Vagina (tissue), 2 donors: ENCODE data around the gene CNTN5. TPM values are rescaled to one million over a fixed set of nuclear protein-coding genes. Genes with fewer than 3 reads are reported as not detected.

ENCODE experiments used
- DNase-seq, 2 donors: peaks; one replicate each; pipeline ENCODE4 v3.0.0-alpha.2; 2017; ENCODE audit errors: extremely low spot score in 2 of 2
- H3K27ac ChIP-seq: fragments of 200-600 bp; sonication (generic); one replicate; pipeline ENCODE4 v1.5.1; 2019
- H3K27me3 ChIP-seq: fragments of 200-600 bp; sonication (generic); one replicate; pipeline ENCODE4 v1.5.1; 2019
- H3K36me3 ChIP-seq, 2 donors: fragments of 200-600 bp; sonication (generic); one replicate each; pipeline ENCODE4 v1.5.1; 2017 to 2019
- H3K4me1 ChIP-seq: fragments of 200-600 bp; sonication (generic); one replicate; pipeline ENCODE4 v1.5.1; 2019
- H3K4me3 ChIP-seq, 2 donors: fragments of 200-600 bp; sonication (generic); 1 replicate in 1 of 2; 2 replicates in 1 of 2; pipeline ENCODE4 v1.5.1; 2016 to 2019
- H3K9me3 ChIP-seq: fragments of 200-600 bp; sonication (generic); one replicate; pipeline ENCODE4 v1.5.1; 2019
- CTCF ChIP-seq, 3 experiments: fragments of 450-650 bp in 2 of 3; fragments of 200-600 bp in 1 of 3; sonication (generic) in 1 of 3; IDR thresholded peaks; one replicate each; pipeline ENCODE4 v1.5.1; 2017 to 2019; ENCODE audit warnings: antibody characterized with exemption in 3 of 3, mild to moderate bottlenecking in 2 of 3, moderate library complexity in 2 of 3
- POLR2A ChIP-seq, 2 donors: fragments of 450-650 bp; IDR thresholded peaks; one replicate each; pipeline ENCODE4 v1.6.1; 2017; ENCODE audit warnings: antibody characterized with exemption in 2 of 2, mild to moderate bottlenecking in 2 of 2, moderate library complexity in 2 of 2
- POLR2AphosphoS5 ChIP-seq, 2 donors: sonication (generic); formaldehyde crosslinking; IDR thresholded peaks; one replicate each; pipeline ENCODE4 v1.9.0; 2017; ENCODE audit warnings: antibody characterized with exemption in 2 of 2, mild to moderate bottlenecking in 2 of 2, low read depth in 1 of 2; ENCODE audit not compliant: insufficient read depth in 1 of 2
- intact Hi-C: fragments of 100-400 bp; cut with DNase I; formaldehyde crosslinking; loops from one replicate; pipeline ENCODE4 v1.15.1; 2023
- total RNA-seq: library from RNA; depleted of rRNA; stranded (reverse); fragments of >200 nt; gene quantifications from one replicate; pipeline ENCODE4 v1.2.3, GENCODE V29; 2016

CNTN5 gene
- total RNA-seq, 1 donor from 2014 or later, result 0.25 TPM

GRCh38 chr11:99327066-99327465, 306.3 kb downstream of the CNTN5 start:
- Histone ChIP-seq H3K36me3 (no peaks in the 10 kb centered on the region), H3K27ac (no peak overlapping the region), H3K4me1 (no peaks in the 10 kb centered on the region), H3K27me3 (no peaks in the 10 kb centered on the region), H3K9me3 (no peaks in the 10 kb centered on the region), H3K4me3 (no peak overlapping the region)
- TF ChIP-seq POLR2A (IDR thresholded peaks at IDR 0.05) (no peak), POLR2AphosphoS5 (IDR thresholded peaks at IDR 0.05; ENCODE audit: insufficient read depth in 1 of 2, low read depth in 1 of 2) (no peak), CTCF (IDR thresholded peaks at IDR 0.05) (no peak)
- intact Hi-C loops, result no loop called here
- DNase-seq, result no peak

GRCh38 chr11:99327527-99327926, 306.8 kb downstream of the CNTN5 start:
- Histone ChIP-seq H3K4me1 (no peaks in the 10 kb centered on the region), H3K36me3 (no peaks in the 10 kb centered on the region), H3K27me3 (no peaks in the 10 kb centered on the region), H3K4me3 (no peak overlapping the region), H3K9me3 (no peaks in the 10 kb centered on the region), H3K27ac (no peak overlapping the region)
- no peak for DNase-seq
- no peak for TF ChIP-seq POLR2A (IDR thresholded peaks at IDR 0.05)
- no peak for TF ChIP-seq POLR2AphosphoS5 (IDR thresholded peaks at IDR 0.05; ENCODE audit: insufficient read depth in 1 of 2, low read depth in 1 of 2)
- TF ChIP-seq CTCF (IDR thresholded peaks at IDR 0.05), result no peak
- intact Hi-C loops, result no loop called here

- intact Hi-C loops, result no loop called here
- Histone ChIP-seq H3K9me3 (no peaks in the 10 kb centered on the region), H3K27ac (no peak overlapping the region), H3K36me3 (no peaks in the 10 kb centered on the region), H3K4me3 (no peak overlapping the region), H3K4me1 (no peaks in the 10 kb centered on the region), H3K27me3 (no peaks in the 10 kb centered on the region)
- no peak for DNase-seq
- no peak for TF ChIP-seq POLR2A (IDR thresholded peaks at IDR 0.05)
- no peak for TF ChIP-seq CTCF (IDR thresholded peaks at IDR 0.05)
- TF ChIP-seq POLR2AphosphoS5 (IDR thresholded peaks at IDR 0.05; ENCODE audit: insufficient read depth in 1 of 2, low read depth in 1 of 2), result no peak
Observed at GRCh38 chr11:99333621-99334020, 312.9 kb downstream of the CNTN5 start.

GRCh38 chr11:99343117-99343516, 322.4 kb downstream of the CNTN5 start:
- no peak overlapping the region for H3K27ac ChIP-seq
- no peaks in the 10 kb centered on the region for H3K4me1 ChIP-seq
- no peaks in the 10 kb centered on the region for H3K36me3 ChIP-seq
- no peak overlapping the region for H3K4me3 ChIP-seq
- no peaks in the 10 kb centered on the region for H3K9me3 ChIP-seq
- no peaks in the 10 kb centered on the region for H3K27me3 ChIP-seq
- intact Hi-C loops, result no loop called here
- TF ChIP-seq CTCF (IDR thresholded peaks at IDR 0.05) (no peak), POLR2AphosphoS5 (IDR thresholded peaks at IDR 0.05; ENCODE audit: insufficient read depth in 1 of 2, low read depth in 1 of 2) (no peak), POLR2A (IDR thresholded peaks at IDR 0.05) (no peak)
- no peak for DNase-seq

GRCh38 chr11:99349151-99349673, 328.5 kb downstream of the CNTN5 start:
- Histone ChIP-seq H3K27me3 (no peaks in the 10 kb centered on the region), H3K4me1 (no peaks in the 10 kb centered on the region), H3K4me3 (no peak overlapping the region), H3K9me3 (no peaks in the 10 kb centered on the region), H3K27ac (no peak overlapping the region), H3K36me3 (no peaks in the 10 kb centered on the region)
- TF ChIP-seq POLR2A (IDR thresholded peaks at IDR 0.05), result no peak
- no peak for TF ChIP-seq CTCF (IDR thresholded peaks at IDR 0.05)
- no peak for TF ChIP-seq POLR2AphosphoS5 (IDR thresholded peaks at IDR 0.05; ENCODE audit: insufficient read depth in 1 of 2, low read depth in 1 of 2)
- DNase-seq, result no peak
- intact Hi-C loops, result no loop called here
